GM12874 (cell line): ENCODE measurements around the gene ARHGAP18.

ENCODE experiments used
- TF ChIP-seq, protein P1 (sequence below): IDR thresholded peaks from 2 replicates; pipeline ENCODE4 v1.5.1; 2011; ENCODE audit warnings: low read depth, mild to moderate bottlenecking, control low read depth, low read length, moderate library complexity; ENCODE audit not compliant: insufficient read depth

The ARHGAP18 gene

DNA sequence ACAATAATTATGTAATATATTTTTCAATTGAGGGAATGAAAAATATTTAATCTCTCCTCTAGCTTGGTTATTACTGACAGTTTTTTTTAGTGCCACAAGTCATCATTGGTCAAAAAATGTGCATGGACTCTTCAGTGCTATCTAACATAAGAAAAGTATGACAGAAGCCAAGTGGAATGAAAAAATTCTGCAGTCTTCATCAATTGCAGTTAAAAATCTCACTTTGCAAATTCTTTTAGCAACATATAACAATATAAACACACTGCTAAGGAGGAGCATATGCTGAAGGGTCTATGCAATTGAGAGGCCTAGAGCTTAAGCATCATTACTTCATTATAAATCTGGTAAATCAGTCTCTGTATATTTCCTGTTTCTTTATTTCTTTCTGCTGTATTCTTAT, 175.1 kb downstream of the ARHGAP18 start:
- TF ChIP-seq, protein P1, sequence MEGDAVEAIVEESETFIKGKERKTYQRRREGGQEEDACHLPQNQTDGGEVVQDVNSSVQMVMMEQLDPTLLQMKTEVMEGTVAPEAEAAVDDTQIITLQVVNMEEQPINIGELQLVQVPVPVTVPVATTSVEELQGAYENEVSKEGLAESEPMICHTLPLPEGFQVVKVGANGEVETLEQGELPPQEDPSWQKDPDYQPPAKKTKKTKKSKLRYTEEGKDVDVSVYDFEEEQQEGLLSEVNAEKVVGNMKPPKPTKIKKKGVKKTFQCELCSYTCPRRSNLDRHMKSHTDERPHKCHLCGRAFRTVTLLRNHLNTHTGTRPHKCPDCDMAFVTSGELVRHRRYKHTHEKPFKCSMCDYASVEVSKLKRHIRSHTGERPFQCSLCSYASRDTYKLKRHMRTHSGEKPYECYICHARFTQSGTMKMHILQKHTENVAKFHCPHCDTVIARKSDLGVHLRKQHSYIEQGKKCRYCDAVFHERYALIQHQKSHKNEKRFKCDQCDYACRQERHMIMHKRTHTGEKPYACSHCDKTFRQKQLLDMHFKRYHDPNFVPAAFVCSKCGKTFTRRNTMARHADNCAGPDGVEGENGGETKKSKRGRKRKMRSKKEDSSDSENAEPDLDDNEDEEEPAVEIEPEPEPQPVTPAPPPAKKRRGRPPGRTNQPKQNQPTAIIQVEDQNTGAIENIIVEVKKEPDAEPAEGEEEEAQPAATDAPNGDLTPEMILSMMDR = no peak
